Suprapubic skin (tissue), 4 donors: ENCODE results near the gene RABGAP1.
A peak's percentile ranks its signal among the peaks of the same experiment; 100 is the strongest.

Experiments
- POLR2A ChIP-seq, 2 donors: fragments of 450-650 bp; IDR thresholded peaks; one replicate each; pipeline ENCODE4 v1.6.1; 2017; ENCODE audit warnings: antibody characterized with exemption in 2 of 2, mild to moderate bottlenecking in 2 of 2, moderate library complexity in 2 of 2
- POLR2AphosphoS5 ChIP-seq, 3 donors: sonication (generic); formaldehyde crosslinking; IDR thresholded peaks; one replicate each; pipeline ENCODE4 v1.6.1; 2017; ENCODE audit warnings: antibody characterized with exemption in 3 of 3
- TF ChIP-seq, protein P1 (sequence below), 2 donors: fragments of 200-600 bp in 1 of 2; fragments of 450-650 bp in 1 of 2; sonication (generic) in 1 of 2; IDR thresholded peaks; one replicate each; pipeline ENCODE4 v1.5.1; 2016 to 2019; ENCODE audit warnings: antibody characterized with exemption in 2 of 2, mild to moderate bottlenecking in 1 of 2, moderate library complexity in 1 of 2

DNA sequence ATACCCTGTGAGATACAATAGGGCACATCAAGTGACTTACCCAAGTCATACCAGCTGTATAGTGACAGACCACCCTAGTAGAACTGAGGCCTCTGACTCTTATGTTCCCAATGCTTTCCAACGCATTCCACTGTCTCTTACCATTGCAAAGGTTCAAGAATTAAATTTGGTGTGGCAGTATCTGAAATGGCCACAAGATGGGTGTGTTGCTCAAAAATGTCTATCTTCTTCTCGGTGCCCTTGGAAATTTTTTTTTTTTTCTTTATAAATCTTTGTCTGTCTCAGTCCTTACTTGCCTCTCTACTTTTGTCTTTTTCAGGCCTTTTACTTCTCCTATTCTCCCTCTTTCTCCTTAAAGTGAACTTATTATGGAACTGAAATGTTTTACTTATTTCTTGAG, 141.0 kb downstream of the RABGAP1 start:
- TF ChIP-seq, protein P1, sequence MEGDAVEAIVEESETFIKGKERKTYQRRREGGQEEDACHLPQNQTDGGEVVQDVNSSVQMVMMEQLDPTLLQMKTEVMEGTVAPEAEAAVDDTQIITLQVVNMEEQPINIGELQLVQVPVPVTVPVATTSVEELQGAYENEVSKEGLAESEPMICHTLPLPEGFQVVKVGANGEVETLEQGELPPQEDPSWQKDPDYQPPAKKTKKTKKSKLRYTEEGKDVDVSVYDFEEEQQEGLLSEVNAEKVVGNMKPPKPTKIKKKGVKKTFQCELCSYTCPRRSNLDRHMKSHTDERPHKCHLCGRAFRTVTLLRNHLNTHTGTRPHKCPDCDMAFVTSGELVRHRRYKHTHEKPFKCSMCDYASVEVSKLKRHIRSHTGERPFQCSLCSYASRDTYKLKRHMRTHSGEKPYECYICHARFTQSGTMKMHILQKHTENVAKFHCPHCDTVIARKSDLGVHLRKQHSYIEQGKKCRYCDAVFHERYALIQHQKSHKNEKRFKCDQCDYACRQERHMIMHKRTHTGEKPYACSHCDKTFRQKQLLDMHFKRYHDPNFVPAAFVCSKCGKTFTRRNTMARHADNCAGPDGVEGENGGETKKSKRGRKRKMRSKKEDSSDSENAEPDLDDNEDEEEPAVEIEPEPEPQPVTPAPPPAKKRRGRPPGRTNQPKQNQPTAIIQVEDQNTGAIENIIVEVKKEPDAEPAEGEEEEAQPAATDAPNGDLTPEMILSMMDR (IDR thresholded peaks at IDR 0.05), result peak; percentile 32 to 37
- no peak for TF ChIP-seq POLR2A (IDR thresholded peaks at IDR 0.05)
- TF ChIP-seq POLR2AphosphoS5 (IDR thresholded peaks at IDR 0.05), result no peak
